Skin epidermis (tissue), 12 donors: ENCODE data around the gene CPNE5.
"Not testable (repeated sequence)": the region's sequence is repeated elsewhere in the genome, so short reads cannot be mapped to it uniquely, and the experiment has no call there.

Experiments used
- H3K27ac ChIP-seq, 21 experiments: fragments of 200-600 bp; sonication (generic) in 11 of 21; one replicate each; pipeline ENCODE4 v1.5.0; 2020; ENCODE audit warnings: mild to moderate bottlenecking in 3 of 21, inconsistent platforms in 2 of 21, moderate library complexity in 2 of 21
- H3K4me3 ChIP-seq, 7 experiments: fragments of 200-600 bp; sonication (generic) in 2 of 7; one replicate each; pipeline ENCODE4 v1.5.0; 2020; ENCODE audit warnings: inconsistent platforms in 2 of 7, mild to moderate bottlenecking in 2 of 7, moderate library complexity in 1 of 7

Gene CPNE5

DNA sequence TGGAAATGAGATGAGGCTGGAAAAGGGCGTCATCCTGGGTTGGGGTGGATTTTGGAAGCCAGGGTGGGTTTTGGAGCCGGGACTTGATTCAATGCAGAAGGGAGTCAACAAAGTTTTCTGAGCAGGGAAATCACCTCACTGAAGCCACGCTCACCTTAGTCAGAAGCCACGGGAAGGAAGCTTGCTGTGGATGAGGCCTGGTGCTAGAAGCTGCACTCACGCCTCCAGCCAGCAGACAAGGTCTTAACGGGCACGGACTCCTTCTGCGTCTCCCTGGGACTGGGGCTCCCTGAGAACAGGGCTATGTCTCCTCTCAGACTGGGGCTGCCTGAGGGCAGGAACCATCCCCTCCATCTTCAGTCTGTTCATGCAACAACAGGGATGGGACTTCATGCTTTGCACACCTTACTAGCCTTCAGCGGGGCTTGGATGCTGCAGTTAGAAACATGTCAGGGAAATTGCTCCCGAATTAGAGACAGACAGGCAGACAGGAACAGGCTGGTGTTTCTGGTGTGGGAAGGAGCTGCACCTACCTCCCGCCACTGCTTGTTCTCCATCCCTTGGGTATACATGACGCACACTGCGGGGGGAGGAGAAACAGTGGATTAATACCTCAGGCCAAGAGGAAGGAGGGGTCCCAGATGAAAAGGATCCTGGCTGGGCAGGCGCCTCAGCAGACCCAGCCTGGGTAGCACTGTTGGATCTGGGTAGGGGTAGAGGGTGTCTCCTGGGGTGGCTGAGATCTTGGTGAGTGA lies 17.5 kb downstream of the CPNE5 start:
- Histone ChIP-seq H3K4me3 (no peak overlapping the region), H3K27ac (peak overlapping the region in 12 of 21 experiments; percentile 18 to 72 (median 46))

DNA sequence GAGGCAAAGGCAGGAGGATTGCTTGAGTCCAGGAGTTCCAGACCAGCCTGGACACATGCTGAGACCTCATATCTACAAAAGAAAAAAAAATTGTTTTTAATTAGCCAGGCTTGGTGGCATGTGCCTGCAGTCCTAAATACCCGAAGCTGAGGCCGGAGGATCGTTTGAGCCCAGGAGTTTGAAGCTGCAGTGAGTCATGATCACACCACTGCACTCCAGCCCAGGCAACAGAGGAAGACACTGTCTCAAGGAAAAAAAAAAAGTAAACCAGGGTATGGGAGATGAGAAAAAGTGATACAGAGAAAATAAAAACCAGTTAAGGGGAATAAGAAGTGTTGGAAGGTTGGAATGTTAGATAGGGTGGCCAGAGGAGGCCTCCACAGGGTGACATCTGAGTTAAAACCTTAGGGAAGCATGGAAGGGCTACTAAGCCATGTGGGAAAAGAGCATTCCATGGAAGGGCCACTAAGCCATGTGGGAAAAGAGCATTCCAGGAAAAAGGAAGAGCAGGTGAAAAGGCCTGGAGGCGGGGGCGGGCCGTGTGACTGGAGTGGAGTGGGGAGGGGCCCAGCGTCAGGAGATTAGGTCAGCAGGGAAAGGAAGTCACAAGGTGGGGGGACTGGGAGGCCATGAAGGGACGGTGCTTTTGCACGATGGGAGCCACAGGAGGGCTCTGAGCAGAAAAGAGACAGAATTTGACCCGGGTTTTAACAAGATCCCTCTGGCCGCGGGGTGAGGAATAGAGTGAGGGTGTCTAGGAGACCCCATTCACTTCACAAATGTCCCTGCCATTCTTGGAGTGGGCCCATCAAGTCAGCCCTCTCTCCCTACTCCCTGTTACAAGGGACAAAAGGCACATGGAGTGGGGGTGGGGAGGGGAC lies 18.3 kb downstream of the CPNE5 start:
- H3K27ac ChIP-seq = peak overlapping the region in 13 of 21 experiments; percentile 9 to 72 (median 46)
- no peak overlapping the region for H3K4me3 ChIP-seq

- H3K4me3 ChIP-seq = no peak overlapping the region
- no peak overlapping the region for H3K27ac ChIP-seq
Measured at GRCh38 chr6:36818756-36819155, 20.5 kb downstream of the CPNE5 start.

DNA sequence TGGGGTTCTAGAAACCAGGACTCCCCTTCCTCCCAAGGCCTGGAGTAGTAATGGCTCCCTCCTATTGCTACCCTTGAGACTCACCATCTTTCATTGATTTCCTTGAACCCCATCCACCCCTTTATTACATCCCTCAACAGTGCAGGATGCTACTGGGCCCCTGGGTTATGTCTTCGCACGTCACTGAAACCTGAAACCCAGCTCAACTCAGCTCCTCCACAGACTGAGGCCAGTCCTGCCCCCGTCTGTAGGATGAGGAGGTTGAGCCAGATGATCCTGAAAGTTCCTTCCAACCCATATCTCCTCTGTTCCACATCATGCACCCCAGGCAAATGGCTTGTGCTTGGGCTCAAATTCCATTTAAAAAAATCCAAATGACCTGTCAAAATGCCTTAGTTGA lies 21.4 kb downstream of the CPNE5 start:
- no peak overlapping the region for H3K27ac ChIP-seq
- no peak overlapping the region for H3K4me3 ChIP-seq

GRCh38 chr6:36817176-36817817 lies 21.9 kb downstream of the CPNE5 start:
- Histone ChIP-seq H3K4me3 (no peak overlapping the region), H3K27ac (no peak overlapping the region)

DNA sequence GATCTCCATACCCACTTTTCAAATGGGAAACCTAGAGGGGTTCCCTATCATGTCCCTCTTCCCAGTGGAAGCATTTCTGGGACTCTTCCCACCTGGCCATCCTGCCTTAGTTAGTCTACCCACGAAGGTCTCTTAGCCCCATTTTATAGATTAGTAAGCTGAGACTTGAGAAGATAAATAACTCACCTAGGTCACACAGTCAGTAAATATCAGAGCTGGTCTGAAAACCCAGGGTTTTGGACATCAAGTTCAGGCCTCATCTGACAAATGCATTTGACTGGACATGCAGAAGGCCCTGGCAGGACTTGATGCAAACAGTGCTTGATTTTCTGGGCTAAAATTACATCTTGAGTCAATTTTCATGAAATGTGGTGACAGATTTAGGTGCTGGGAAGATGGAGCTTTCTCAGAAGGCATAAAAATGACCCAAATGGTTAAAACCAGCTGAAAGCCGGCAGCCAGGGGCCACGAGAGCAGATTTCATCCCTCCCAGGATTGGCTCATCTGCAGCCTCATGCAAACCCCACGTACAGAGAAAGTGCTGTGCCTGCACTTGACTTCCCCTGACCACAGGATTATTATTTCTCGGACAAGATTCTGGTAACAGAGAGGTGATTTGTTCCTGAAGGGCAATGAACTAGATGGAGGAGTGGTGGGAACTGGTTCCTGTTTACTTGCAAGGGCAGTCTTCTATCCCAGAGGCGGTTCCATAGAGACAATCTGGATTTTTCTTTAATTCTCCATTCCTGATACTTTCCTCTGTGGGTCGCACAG lies 23.1 kb downstream of the CPNE5 start:
- Histone ChIP-seq H3K27ac (no peak overlapping the region), H3K4me3 (no peak overlapping the region)

- Histone ChIP-seq H3K27ac (no peak overlapping the region), H3K4me3 (no peak overlapping the region)
Measured at GRCh38 chr6:36814249-36814648, 25.0 kb downstream of the CPNE5 start.

GRCh38 chr6:36813526-36813925 lies 25.7 kb downstream of the CPNE5 start:
- Histone ChIP-seq H3K4me3 (no peak overlapping the region), H3K27ac (no peak overlapping the region)

DNA sequence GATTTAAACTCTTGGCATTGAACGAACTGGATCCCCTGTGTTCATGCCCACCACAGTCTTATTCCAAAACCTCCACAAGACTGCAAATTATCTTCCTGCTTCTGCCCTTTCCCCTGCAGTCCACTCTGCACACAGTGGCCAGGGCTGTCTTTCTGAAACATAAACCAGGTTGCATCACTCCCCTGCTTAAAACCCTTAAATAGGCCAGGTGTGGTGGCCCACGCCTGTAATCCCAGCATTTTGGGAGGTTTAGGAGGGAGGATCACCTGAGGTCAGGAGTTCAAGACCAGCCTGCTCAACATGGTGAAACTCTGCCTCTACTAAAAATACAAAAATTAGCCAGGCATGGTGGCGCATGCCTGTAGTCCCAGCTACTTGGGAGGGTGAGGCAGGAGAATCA lies 26.2 kb downstream of the CPNE5 start:
- H3K27ac ChIP-seq, H3K4me3 ChIP-seq: not testable (repeated sequence)

DNA sequence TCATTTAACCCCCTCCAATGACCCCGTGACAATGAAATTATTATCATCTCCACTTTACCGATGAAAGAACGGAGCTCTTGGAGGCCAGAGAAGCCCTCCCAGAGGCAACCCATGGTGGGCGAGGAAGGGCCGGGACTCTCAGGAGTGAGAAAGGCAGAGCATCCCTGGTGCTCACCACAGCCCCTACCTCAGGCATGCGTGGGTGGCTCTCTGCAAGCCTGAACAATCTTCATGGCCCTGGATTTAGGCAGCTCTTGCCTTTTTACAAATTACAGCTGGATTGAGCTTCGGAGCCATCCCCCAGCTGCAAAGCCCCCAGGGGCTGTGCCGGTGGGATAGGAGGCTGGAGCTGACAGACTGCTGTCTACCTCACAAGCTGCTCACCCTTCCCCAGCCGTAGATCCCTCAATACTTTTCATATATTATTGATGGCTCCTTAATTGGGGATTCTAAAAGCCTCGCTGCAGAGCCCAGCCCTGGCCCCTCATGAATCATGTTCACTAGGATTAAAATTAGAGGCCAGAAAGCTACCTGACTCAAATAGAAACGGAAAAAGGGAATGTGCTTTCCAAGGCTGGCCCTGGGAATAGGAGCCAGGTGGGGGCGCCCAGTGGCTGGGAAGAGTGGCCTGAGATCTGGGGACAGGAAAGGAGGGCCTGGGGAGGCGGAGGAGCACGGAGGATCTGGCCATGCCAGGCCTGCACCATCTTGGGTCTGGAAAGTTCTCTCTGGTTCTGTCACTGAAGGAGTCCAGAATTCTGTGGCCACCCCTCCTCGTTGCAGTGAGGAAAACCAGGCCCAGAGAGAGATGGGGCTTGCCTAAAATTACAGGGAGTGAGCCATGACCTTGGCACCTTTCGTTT lies 29.1 kb downstream of the CPNE5 start:
- no peak overlapping the region for H3K27ac ChIP-seq

GRCh38 chr6:36809156-36809555 lies 30.1 kb downstream of the CPNE5 start:
- H3K4me3 ChIP-seq = no peak overlapping the region
- H3K27ac ChIP-seq = no peak overlapping the region

More for the DNA sequence above, 29.1 kb downstream of the CPNE5 start:
- no peak overlapping the region for H3K4me3 ChIP-seq

DNA sequence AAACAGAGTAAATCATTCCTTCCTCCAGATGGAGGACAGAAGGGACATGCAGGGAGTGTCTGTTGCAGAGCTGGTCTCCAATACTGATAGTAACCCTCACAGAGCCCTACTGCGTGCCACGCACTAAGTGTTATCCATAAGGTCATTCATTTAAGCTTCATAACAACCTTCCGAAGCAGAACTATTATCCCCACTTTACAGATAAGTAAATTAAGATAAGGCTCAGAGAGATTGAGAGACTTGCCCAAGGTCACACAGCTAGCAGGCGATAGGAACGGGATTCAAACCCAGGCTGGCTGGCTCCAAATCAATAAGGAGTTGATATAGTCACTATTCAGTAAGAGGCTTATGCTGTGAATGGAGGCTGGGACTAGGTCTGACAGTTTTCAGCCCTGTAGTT lies 30.6 kb downstream of the CPNE5 start:
- H3K27ac ChIP-seq = no peak overlapping the region
- no peak overlapping the region for H3K4me3 ChIP-seq

DNA sequence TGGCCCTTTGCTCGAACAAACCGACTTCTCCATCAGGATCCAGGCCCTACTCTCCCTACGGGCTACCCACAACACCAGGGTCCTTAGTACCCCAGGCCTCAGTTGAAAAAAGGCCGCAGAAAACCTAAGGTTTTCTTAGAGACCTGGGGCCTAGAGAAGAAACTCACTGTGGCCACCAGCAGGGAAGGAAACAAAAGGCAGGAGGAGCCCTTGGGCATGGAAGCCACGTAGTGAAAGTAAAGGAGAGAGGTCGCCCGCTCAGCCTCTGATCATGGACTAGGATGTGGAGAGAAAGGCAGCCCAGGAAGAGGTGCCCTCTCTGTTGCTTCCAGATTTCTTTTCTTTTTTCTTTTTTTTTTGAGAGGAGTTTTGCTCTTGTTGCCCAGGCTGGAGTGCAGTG lies 31.5 kb downstream of the CPNE5 start:
- H3K4me3 ChIP-seq = no peak overlapping the region

DNA sequence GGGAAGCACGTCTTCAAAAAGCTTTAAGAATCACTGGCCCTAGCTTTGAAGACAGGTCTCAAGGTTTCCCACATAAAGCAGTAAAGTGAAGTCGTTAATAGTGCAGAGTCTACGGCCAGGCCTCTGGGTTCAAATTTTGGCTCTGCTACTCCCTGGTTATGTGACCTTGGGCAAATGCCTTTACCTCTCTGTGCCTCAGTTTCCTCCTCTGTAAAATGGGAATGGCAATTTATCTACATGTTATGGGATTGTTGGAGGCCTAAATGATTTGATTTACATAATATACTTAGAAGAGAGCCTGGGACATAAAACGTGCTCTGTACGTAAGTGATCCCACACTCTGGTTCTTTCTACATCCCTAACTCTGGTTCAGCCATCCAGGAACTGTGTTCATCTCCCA lies 32.1 kb downstream of the CPNE5 start:
- H3K4me3 ChIP-seq = no peak overlapping the region
- H3K27ac ChIP-seq = no peak overlapping the region

More for the DNA sequence above, 31.5 kb downstream of the CPNE5 start:
- H3K27ac ChIP-seq = no peak overlapping the region

DNA sequence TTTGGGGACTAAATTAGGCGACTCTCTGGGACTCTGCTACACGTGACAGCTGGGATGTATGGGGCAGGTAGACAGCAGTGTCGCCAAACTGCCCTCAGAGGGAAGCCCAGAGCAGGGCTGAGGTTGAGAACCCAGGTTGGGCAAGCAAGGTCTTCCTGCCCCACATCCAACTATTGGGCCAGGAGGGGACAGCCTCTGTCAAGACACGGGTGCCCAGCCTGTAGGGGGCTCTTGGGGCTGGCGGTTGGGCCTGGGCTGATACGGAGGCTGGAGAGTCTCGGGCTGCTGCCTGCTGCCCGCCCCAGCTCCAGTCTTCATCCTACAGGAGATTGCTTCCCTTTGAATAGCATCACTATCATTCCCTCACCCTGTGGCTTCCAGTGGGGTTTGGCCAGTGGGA lies 33.3 kb downstream of the CPNE5 start:
- no peak overlapping the region for H3K4me3 ChIP-seq
- no peak overlapping the region for H3K27ac ChIP-seq

- no peak overlapping the region for H3K4me3 ChIP-seq
- no peak overlapping the region for H3K27ac ChIP-seq
Measured at GRCh38 chr6:36805096-36805797, 34.0 kb downstream of the CPNE5 start.

GRCh38 chr6:36804563-36804962 lies 34.7 kb downstream of the CPNE5 start:
- Histone ChIP-seq H3K27ac (no peak overlapping the region), H3K4me3 (no peak overlapping the region)

DNA sequence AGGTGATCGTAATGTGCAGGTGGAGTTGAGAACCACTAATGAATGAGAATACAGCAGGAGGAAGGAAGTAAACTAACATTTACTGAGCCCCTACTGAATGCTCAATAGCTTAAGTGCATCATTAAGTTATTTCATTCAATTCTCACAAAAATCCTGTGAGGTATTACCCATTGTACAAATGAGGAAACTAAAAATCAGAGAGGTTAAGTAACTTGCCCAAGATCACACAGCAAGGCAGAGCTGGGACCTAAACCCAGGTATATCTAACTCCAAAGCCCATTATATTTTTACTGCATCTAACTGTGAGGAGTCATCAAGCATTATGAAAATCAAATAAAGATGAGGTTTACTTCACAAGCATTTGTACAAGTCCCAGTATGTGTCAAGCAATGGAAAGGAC lies 35.3 kb downstream of the CPNE5 start:
- H3K4me3 ChIP-seq = no peak overlapping the region
- H3K27ac ChIP-seq = no peak overlapping the region
